ENCODE results near the gene TMEM242.

The TMEM242 gene

DNA sequence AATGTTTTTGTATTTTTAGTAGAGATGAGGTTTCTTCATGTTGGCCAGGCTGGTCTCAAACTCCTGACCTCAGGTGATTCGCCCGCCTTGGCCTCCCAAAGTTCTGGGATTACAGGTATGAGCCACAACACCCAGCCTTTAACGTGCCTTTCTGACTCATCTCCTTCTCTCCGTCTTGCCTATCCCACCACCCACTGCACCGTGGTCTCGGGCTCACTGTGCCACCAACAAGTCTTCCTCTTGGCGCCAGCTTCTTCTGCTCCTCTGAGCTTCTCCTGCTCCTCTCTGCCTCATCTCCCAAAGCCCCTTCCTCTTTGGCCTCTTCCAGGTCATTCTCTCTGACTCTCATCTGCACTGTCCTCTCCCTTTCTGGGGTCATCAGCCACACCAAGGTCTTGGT is 41.0 kb downstream of the TMEM242 start:
- no peak for DNase-seq (ENCODE audit: low spot score)
- TF ChIP-seq, protein P1, sequence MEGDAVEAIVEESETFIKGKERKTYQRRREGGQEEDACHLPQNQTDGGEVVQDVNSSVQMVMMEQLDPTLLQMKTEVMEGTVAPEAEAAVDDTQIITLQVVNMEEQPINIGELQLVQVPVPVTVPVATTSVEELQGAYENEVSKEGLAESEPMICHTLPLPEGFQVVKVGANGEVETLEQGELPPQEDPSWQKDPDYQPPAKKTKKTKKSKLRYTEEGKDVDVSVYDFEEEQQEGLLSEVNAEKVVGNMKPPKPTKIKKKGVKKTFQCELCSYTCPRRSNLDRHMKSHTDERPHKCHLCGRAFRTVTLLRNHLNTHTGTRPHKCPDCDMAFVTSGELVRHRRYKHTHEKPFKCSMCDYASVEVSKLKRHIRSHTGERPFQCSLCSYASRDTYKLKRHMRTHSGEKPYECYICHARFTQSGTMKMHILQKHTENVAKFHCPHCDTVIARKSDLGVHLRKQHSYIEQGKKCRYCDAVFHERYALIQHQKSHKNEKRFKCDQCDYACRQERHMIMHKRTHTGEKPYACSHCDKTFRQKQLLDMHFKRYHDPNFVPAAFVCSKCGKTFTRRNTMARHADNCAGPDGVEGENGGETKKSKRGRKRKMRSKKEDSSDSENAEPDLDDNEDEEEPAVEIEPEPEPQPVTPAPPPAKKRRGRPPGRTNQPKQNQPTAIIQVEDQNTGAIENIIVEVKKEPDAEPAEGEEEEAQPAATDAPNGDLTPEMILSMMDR (conservative IDR thresholded peaks at IDR 0.05; ENCODE audit: low read depth): no peak
- POLR2A ChIA-PET (ENCODE audit: low non-redundant PET): no interaction called here
- CTCF ChIA-PET: no interaction called here
- no peak overlapping the region for H3K27ac ChIP-seq

DNA sequence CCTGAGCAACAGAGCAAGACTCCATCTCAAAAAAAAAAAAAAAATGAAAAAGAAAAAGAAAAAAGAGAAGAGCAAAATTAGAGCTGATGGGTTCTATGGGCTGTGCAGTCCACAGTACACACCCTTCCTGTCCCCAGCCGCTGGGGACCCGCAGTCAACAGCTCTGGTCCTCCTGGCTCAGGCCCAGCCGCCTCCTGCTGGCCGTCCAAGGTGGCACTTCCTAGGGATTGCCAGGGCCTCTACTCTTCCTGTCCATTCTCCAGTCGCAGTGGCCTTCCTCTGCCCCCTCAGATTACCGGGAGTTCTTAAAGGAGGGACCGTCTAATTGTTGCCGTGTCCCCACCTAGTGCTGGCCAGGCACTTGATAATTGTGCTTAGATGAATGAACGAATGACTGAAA is 41.7 kb downstream of the TMEM242 start:
- no peak overlapping the region for H3K27ac ChIP-seq
- no peak for DNase-seq (ENCODE audit: low spot score)
- ChIA-PET CTCF (no interaction called here), POLR2A (ENCODE audit: low non-redundant PET) (interaction anchor here (0.6 kb wide), 1 partner anchor 21 kb away, joined by 7 read pairs; no protein-coding TSS in a partner anchor)
- TF ChIP-seq, protein P1 (conservative IDR thresholded peaks at IDR 0.05; ENCODE audit: low read depth): no peak

DNA sequence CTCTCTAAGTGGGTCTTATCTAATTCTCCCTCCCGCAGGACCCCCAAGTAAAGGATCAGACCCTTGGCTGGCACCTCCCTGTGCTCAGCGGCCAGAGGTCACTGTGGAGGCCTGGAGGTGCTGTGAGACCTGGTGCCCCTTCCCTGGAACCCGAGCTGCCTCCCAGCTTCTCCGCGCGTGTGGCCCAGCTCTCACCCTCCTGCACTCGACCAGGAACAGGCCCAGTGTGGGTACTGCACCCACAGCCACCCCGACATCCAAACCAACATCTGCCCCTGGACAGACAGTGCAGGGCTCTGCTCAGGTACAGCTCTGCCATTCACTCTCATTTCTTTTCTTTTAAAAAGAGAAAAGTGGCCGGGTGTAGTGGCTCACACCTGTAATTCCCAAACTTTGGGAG is 42.4 kb downstream of the TMEM242 start:
- DNase-seq (ENCODE audit: low spot score): no peak
- ChIA-PET POLR2A (ENCODE audit: low non-redundant PET) (no interaction called here), CTCF (no interaction called here)
- no peak overlapping the region for H3K27ac ChIP-seq
- TF ChIP-seq, protein P1 (conservative IDR thresholded peaks at IDR 0.05; ENCODE audit: low read depth): no peak

DNA sequence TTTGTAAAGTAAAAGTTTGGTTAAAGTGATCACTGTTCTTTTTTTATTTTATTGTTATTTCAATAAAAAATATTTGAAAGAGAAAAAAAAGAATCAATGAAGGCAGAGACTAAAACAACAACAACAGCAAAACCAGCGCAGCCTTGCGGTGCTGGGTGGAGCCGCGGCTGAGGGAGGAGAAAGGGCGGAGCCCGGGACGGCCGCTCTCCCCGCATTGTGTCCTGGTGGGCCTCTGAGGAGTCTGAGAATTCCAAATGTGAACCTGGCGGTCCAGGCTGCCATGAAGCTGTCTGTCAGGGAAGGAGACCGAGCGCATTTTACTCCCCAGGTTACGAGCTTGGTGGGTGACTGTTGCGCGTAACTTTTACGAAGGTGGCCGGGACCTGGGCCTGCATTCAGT is 43.2 kb downstream of the TMEM242 start:
- ChIA-PET POLR2A (ENCODE audit: low non-redundant PET) (no interaction called here), CTCF (no interaction called here)
- H3K27ac ChIP-seq: no peak overlapping the region
- TF ChIP-seq, protein P1 (conservative IDR thresholded peaks at IDR 0.05; ENCODE audit: low read depth): no peak
- no peak for DNase-seq (ENCODE audit: low spot score)

DNA sequence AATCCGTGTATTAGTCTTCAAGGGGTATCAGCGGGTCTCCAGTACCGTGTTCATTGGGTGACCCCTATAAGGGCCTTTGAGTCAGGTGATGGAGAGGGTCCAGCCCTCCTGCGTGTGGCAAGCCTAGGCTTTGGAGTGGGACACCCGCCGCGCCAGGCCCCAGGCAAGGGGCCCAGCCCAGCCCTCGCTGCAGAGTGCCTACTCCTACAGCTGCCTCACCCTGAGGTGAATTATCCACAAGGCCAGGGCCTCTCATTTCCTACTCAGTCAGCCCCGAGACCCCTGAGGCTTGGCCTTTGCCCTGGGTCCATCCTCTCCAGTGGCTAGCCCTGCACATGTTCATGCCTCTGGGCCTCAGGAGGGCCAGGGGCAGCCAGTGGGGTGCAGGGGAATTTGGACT is 45.1 kb downstream of the TMEM242 start:
- CTCF ChIA-PET: no interaction called here
- DNase-seq (ENCODE audit: low spot score): no peak
- POLR2A ChIA-PET (ENCODE audit: low non-redundant PET): no interaction called here
- TF ChIP-seq, protein P1 (conservative IDR thresholded peaks at IDR 0.05; ENCODE audit: low read depth): no peak
- no peak overlapping the region for H3K27ac ChIP-seq

DNA sequence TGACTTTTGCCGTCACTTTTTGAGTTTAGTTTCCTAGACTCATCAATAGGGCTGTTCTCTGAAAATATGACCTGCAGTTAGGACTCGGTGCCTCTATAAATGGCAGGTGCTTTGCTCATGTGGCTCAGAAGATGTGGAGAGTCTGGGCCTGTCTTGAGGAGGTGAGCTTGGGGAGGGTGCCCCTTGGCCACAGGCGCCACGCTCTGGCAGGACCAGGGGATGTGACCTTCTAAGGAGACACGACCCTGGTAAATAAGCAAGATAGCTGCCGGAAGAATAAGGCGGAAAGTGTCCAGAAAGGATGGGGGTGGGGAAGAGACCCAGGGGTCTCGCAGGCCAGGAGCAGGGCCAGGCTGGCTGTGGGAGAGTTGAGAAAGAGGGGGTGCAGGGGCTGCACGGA is 46.6 kb downstream of the TMEM242 start:
- no peak overlapping the region for H3K27ac ChIP-seq
- POLR2A ChIA-PET (ENCODE audit: low non-redundant PET): no interaction called here
- TF ChIP-seq, protein P1 (conservative IDR thresholded peaks at IDR 0.05; ENCODE audit: low read depth): no peak
- CTCF ChIA-PET: no interaction called here
- DNase-seq (ENCODE audit: low spot score): no peak

DNA sequence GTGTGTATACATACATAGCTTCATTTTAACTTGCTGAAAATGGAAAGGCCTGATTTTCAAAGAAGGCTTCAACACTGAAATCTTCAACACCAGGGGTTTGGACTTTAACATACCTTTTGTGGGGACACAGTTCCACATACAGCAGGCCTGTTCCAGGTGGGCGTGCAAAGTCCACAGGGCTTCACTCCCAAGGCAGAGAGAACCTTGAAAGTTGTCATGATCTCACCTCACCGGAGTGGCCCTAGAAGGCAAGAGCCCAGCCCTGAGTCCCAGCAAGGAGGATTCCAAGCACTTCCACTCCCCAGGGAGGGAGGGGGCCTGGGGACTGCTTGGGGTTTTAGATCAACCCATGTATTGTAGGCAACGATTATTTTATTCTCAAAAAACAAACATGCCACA is 47.2 kb downstream of the TMEM242 start:
- TF ChIP-seq, protein P1 (conservative IDR thresholded peaks at IDR 0.05; ENCODE audit: low read depth): no peak
- H3K27ac ChIP-seq: no peak overlapping the region
- CTCF ChIA-PET: no interaction called here
- DNase-seq (ENCODE audit: low spot score): no peak
- POLR2A ChIA-PET (ENCODE audit: low non-redundant PET): no interaction called here
